ENCODE data around the gene SEC62. TPM values are rescaled to one million over a fixed set of nuclear protein-coding genes. Genes with fewer than 3 reads are reported as not detected.

The SEC62 gene, protein sequence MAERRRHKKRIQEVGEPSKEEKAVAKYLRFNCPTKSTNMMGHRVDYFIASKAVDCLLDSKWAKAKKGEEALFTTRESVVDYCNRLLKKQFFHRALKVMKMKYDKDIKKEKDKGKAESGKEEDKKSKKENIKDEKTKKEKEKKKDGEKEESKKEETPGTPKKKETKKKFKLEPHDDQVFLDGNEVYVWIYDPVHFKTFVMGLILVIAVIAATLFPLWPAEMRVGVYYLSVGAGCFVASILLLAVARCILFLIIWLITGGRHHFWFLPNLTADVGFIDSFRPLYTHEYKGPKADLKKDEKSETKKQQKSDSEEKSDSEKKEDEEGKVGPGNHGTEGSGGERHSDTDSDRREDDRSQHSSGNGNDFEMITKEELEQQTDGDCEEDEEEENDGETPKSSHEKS
- total RNA-seq (2022; extraction: Qiagen RNA extraction; ENCODE audit: low read depth), result 78.8 to 164 TPM (median 91.3 TPM) in 5 replicates

DNA sequence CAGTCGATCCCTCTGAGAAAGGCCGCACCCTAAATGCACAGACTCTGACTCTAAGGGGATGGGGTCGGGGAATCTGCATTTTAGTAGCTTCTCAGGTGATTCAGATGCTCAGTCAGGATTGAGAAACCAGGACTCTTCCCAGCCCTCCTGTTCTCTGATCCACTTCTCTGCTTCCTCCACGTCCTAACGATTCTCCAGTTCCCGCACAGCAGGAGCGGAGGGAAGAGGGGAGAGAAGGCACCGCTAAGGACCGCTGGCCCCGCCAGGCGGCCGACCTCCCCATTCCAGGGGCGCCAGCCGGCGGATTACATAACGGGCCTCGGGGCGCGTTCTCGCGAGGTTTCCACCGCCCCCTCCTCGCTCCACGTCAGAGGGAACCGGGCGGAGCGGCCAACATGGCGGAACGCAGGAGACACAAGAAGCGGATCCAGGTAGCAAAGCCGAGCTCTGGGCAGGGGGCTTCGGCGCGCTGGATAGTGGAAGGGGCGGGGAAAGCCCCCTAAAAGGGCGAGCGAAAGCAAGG, at the start of gene SEC62:
TSS of gene SEC62 (plus strand) at position 380 of the 523 bp plus-strand sequence. CDS start at position 396, 16 bp downstream.

DNA sequence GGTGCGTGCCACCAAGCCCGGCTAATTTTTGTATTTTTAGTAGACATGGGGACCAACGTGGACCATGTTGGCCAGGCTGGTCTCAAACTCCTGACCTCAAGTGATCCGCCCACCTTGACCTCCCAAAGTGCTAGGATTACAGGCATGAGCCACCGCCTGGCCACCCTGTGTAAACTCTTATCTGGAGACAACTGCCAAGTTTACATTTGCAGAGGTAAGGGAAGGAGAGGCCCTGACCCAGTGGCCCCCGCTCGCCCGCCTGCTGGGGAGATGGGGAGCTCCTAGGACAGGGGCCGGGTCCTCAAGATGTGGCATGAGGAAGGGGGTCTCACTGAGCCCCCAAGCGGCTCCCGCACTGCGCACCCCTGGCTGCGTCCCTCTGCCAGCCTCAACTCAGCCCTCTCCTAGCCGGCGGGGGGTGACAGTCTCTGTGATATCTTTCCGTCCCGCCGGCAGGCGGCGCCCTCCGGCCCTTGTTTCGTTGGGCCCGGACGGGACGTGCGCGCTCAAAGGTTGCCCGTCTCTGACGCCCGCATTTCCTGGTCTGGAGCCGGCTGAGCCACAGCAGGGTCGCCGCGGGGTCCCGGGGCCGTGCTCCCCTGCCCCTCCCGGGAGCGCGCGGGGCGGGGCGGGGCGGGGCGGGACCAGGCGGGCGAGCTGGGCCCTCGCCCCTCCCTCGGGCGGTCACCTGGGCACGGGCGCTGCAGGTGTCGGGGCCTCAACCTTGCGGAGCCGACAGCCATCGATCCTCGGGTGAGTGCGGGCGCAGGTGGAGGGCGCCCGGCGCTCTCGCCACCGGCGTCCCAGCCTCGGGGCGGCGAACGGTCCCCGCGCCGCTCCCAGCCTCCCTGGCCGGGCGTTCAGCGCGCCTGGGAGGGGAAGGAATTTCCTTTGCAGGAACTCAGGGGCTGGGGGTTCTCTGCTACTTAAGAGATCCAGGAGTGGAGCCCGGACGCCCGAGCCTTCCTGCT, 71.1 kb downstream of the SEC62 start, which contains the start of gene GPR160:
TSS of gene GPR160 (plus strand) at position 533 of the 971 bp plus-strand sequence. CDS start 45,978 bp downstream, outside the sequence.

Other genes starting within 250 kb of the SEC62 start
- gene TERC, start 201.7 kb upstream of the SEC62 start, total RNA-seq (2022; extraction: Qiagen RNA extraction; ENCODE audit: low read depth), result 0.44 TPM in 1 of 5 replicates, not detected in the others
- gene ACTRT3, start 197.2 kb upstream of the SEC62 start, total RNA-seq (2022; extraction: Qiagen RNA extraction; ENCODE audit: low read depth), result 2.5 to 3.2 TPM (median 2.8 TPM) in 5 replicates
- gene MYNN, start 193.4 kb upstream of the SEC62 start, total RNA-seq (2022; extraction: Qiagen RNA extraction; ENCODE audit: low read depth), result 7.5 to 10.3 TPM (median 9.3 TPM) in 5 replicates
- not detected in 5 replicates for gene LRRIQ4, start 153.9 kb upstream of the SEC62 start, total RNA-seq (2022; extraction: Qiagen RNA extraction; ENCODE audit: low read depth)
- gene LRRC34, start 153.9 kb upstream of the SEC62 start, total RNA-seq (2022; extraction: Qiagen RNA extraction; ENCODE audit: low read depth), result not detected in 5 replicates
- gene LRRC31, start 96.9 kb upstream of the SEC62 start, total RNA-seq (2022; extraction: Qiagen RNA extraction; ENCODE audit: low read depth), result not detected in 5 replicates
- gene SAMD7, start 55.2 kb upstream of the SEC62 start, total RNA-seq (2022; extraction: Qiagen RNA extraction; ENCODE audit: low read depth), result not detected in 5 replicates
- gene GPR160, start 71.2 kb downstream of the SEC62 start, total RNA-seq (2022; extraction: Qiagen RNA extraction; ENCODE audit: low read depth), result 0.73 to 2.2 TPM (median 2.0 TPM) in 5 replicates
- gene PHC3, start 214.9 kb downstream of the SEC62 start, total RNA-seq (2022; extraction: Qiagen RNA extraction; ENCODE audit: low read depth), result 13.8 to 16.9 TPM (median 15.3 TPM) in 5 replicates